Subcutaneous adipose tissue (tissue), 4 donors: ENCODE results near the gene PCSK7. TPM values are rescaled to one million over a fixed set of nuclear protein-coding genes. Genes with fewer than 3 reads are reported as not detected.

Experiments
- total RNA-seq, 4 donors: library from RNA; depleted of rRNA; stranded (reverse); fragments of >200 nt; gene quantifications; one replicate each; pipeline ENCODE4 v1.1.0, GENCODE V29; 2016
- TF ChIP-seq, protein P1 (sequence below): fragments of 450-650 bp; IDR thresholded peaks from one replicate; pipeline ENCODE4 v1.5.1; 2016; ENCODE audit warnings: low read depth, mild to moderate bottlenecking, control low read depth, antibody characterized with exemption, moderate library complexity

Gene PCSK7
- total RNA-seq, 4 donors from 2014 or later = 26.2 to 91.0 (median 46.3) TPM

DNA sequence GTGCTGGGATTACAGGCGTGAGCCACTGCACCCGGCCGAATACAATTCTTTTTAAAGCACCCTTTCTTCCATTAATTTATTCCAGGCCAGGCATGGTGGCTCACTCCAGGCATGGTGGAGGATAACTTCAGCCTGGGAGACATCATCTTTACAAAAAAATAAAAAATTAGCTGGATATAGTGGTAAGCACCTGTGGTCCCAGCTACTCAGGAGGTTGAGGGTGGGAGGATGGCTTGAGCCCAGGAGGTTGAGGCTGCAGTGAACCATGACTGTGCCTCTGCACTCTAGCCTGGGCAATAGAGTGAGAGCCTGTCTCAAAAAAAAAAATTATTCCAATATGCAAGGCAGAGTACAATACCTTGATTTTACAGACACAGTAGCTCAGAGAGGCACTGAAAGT is 21.3 kb downstream of the PCSK7 start:
- TF ChIP-seq, protein P1, sequence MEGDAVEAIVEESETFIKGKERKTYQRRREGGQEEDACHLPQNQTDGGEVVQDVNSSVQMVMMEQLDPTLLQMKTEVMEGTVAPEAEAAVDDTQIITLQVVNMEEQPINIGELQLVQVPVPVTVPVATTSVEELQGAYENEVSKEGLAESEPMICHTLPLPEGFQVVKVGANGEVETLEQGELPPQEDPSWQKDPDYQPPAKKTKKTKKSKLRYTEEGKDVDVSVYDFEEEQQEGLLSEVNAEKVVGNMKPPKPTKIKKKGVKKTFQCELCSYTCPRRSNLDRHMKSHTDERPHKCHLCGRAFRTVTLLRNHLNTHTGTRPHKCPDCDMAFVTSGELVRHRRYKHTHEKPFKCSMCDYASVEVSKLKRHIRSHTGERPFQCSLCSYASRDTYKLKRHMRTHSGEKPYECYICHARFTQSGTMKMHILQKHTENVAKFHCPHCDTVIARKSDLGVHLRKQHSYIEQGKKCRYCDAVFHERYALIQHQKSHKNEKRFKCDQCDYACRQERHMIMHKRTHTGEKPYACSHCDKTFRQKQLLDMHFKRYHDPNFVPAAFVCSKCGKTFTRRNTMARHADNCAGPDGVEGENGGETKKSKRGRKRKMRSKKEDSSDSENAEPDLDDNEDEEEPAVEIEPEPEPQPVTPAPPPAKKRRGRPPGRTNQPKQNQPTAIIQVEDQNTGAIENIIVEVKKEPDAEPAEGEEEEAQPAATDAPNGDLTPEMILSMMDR = no peak

DNA sequence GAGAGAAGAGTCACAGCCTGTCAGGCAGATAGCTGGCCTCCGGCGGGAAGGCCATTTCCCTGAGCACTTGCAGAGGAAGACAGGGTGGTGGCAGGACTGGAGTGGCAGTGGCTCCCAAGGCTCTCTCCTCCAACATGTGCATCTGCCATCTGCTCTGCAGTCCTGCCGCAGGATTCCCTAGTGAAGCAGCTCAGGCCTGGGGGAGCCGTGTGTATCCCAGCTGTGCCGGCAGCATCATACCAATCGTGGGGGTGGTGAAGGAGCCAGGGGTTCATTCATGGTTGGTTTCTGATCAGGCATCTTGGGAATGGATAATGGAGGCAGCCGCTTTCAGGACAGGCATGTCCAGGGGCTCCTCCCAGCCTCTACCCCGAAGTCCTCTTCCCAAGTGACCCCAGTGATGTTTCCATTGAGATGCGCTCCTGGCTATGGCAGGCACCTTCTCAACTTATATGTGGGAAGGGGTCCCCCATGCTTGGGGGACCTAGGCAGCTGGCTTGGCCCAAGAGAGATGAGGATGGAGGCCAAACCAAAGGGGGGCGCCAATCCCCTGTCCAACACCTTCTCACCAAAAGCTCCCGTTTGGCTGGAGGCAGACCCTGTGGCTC is 26.6 kb downstream of the PCSK7 start:
- TF ChIP-seq, protein P1 = no peak

- TF ChIP-seq, protein P1 = no peak
Measured at GRCh38 chr11:117204283-117205080, 27.4 kb downstream of the PCSK7 start.

DNA sequence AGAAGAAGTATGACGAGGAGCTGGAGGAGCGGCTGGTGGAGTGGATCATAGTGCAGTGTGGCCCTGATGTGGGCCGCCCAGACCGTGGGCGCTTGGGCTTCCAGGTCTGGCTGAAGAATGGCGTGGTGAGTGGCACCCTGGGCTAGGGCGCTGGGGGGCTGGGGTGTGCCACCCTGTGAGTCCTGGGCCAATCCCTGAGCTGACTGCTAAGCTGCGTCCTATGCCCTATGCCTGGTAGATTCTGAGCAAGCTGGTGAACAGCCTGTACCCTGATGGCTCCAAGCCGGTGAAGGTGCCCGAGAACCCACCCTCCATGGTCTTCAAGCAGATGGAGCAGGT is 28.8 kb downstream of the PCSK7 start:
- TF ChIP-seq, protein P1 = no peak

DNA sequence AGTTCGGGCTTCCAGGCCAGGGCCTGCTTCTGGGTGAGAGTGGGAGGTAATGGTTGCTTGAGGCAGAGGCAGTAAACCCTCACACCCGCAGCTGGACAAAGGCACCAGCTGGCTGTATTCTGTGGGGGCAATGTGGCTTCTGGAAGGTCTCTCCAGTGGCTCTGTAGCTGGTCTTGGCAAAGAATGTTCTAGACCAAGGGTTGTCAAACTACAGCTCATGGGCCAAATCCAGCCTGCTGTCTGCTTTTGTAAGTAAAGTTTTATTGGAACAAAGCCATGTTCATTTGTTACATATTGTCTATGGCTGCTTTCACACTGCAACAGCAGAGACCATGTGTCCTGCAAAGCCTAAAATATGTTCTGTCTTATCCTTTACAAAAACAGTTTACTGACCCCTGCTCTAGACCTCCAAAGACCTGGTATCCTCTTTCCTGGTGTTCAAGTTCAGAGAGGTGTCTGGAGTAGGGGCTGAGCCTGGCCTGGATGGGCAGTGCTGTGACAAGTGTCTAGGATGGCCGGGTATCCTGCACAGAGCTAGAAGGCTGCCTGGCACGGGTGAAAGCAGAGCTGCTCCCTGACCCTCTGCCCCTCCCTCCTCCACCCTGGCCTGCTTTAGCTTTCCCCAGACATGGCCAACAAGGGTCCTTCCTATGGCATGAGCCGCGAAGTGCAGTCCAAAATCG is 29.3 kb downstream of the PCSK7 start:
- TF ChIP-seq, protein P1 = no peak

GRCh38 chr11:117201658-117202305 is 30.1 kb downstream of the PCSK7 start:
- TF ChIP-seq, protein P1 = no peak
